MM.1S (cell line): Measurements from ENCODE around the gene INO80.
A peak's percentile ranks its signal among the peaks of the same experiment; 100 is the strongest.

Source experiments
- DNase-seq: peaks from one replicate; pipeline ENCODE4 v3.0.0-alpha.2; 2015
- H2AFZ ChIP-seq: fragments of 300-600 bp; sonication (generic); 2 replicates; pipeline ENCODE4 v1.6.0; 2016; ENCODE audit warnings: antibody characterized with exemption, low read length
- H3F3A ChIP-seq: fragments of 300-600 bp; sonication (generic); 2 replicates; pipeline ENCODE4 v1.6.1; 2016; ENCODE audit warnings: mild to moderate bottlenecking, antibody characterized with exemption, low read length, moderate library complexity, mixed read lengths; ENCODE audit not compliant: insufficient read depth
- H3K27ac ChIP-seq: fragments of 300-600 bp; sonication (generic); 2 replicates; pipeline ENCODE4 v1.5.1; 2016; ENCODE audit warnings: mild to moderate bottlenecking, low read length
- H3K27me3 ChIP-seq: fragments of 300-600 bp; sonication (generic); replicated peaks from 2 replicates; pipeline ENCODE4 v1.6.0; 2016; ENCODE audit warnings: low read length; ENCODE audit not compliant: insufficient read depth
- H3K36me3 ChIP-seq: fragments of 300-600 bp; sonication (generic); replicated peaks from 2 replicates; pipeline ENCODE4 v1.6.1; 2016; ENCODE audit warnings: mild to moderate bottlenecking, low read length, mixed read lengths; ENCODE audit not compliant: insufficient read depth
- H3K4me1 ChIP-seq: fragments of 300-600 bp; sonication (generic); 2 replicates; pipeline ENCODE4 v1.6.1; 2016; ENCODE audit warnings: low read length, mixed read lengths
- H3K4me2 ChIP-seq: fragments of 300-600 bp; sonication (generic); 2 replicates; pipeline ENCODE4 v1.6.0; 2016; ENCODE audit warnings: low read depth, low read length
- H3K4me3 ChIP-seq: fragments of 300-600 bp; sonication (generic); 2 replicates; pipeline ENCODE4 v1.5.1; 2016; ENCODE audit warnings: low read length, mixed read lengths
- H3K79me2 ChIP-seq: fragments of 300-600 bp; sonication (generic); 2 replicates; pipeline ENCODE4 v1.6.1; 2016; ENCODE audit warnings: mixed run types, low read length, mixed read lengths
- H3K9ac ChIP-seq: fragments of 300-600 bp; sonication (generic); 2 replicates; pipeline ENCODE4 v1.6.1; 2016; ENCODE audit warnings: low read length, mixed read lengths
- H3K9me2 ChIP-seq: fragments of 300-600 bp; sonication (generic); replicated peaks from 2 replicates; pipeline ENCODE4 v1.6.1; 2016; ENCODE audit warnings: mild to moderate bottlenecking, low read length, mixed read lengths; ENCODE audit not compliant: insufficient read depth
- H3K9me3 ChIP-seq: fragments of 300-600 bp; sonication (generic); replicated peaks from 2 replicates; pipeline ENCODE4 v1.6.1; 2016; ENCODE audit warnings: mild to moderate bottlenecking, low read length, mixed read lengths; ENCODE audit not compliant: insufficient read depth
- H4K20me1 ChIP-seq: fragments of 300-600 bp; sonication (generic); 2 replicates; pipeline ENCODE4 v1.6.1; 2016; ENCODE audit warnings: mild to moderate bottlenecking, low read length, moderate library complexity, mixed read lengths; ENCODE audit not compliant: insufficient read depth
- EZH2 ChIP-seq: fragments of 300-600 bp; sonication (generic); optimal IDR thresholded peaks from 2 replicates; pipeline ENCODE3; 2017; ENCODE audit warnings: low read depth, mild to moderate bottlenecking, antibody characterized with exemption, low read length, mixed read lengths
- EZH2phosphoT487 ChIP-seq: fragments of 300-600 bp; sonication (generic); IDR thresholded peaks from 2 replicates; pipeline ENCODE4 v1.6.1; 2018; ENCODE audit warnings: antibody characterized with exemption, low read length
- TF ChIP-seq, protein P1 (sequence below): fragments of 300-600 bp; sonication (generic); IDR thresholded peaks from 2 replicates; pipeline ENCODE4 v1.5.1; 2016; ENCODE audit warnings: antibody characterized with exemption, low read length, mixed read lengths

INO80 gene

DNA sequence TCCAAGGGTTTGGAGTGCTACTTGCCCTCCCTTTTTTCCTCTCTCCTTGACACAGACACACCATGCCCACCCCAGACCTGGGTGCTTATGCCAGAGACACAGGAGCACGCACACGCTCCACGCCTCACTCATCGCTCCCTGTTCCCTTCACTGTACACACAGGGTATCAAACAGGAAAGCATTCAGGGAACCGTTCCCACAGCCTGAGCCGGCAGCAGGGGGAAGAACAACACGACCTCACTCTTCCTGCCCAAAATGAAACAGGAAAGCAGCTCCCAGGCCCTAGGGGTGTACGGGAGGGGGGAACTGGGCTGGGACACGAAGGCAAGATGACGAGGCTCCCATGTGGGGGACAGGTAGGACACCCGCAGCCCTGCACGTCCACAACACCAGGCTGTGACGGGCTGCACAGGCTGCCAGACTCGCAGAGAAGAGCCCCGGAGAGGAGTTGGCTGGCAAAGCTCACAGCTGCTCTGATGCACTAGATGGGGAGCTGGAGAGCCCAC, 175.7 kb downstream of the INO80 start:
- H3K79me2 ChIP-seq: no peaks in the 10 kb centered on the region
- H3K36me3 ChIP-seq: no peaks in the 10 kb centered on the region
- peaks cover 17% of the 10 kb centered on the region for H3K4me1 ChIP-seq
- no peak for TF ChIP-seq EZH2phosphoT487
- no peak for TF ChIP-seq EZH2
- TF ChIP-seq, protein P1, sequence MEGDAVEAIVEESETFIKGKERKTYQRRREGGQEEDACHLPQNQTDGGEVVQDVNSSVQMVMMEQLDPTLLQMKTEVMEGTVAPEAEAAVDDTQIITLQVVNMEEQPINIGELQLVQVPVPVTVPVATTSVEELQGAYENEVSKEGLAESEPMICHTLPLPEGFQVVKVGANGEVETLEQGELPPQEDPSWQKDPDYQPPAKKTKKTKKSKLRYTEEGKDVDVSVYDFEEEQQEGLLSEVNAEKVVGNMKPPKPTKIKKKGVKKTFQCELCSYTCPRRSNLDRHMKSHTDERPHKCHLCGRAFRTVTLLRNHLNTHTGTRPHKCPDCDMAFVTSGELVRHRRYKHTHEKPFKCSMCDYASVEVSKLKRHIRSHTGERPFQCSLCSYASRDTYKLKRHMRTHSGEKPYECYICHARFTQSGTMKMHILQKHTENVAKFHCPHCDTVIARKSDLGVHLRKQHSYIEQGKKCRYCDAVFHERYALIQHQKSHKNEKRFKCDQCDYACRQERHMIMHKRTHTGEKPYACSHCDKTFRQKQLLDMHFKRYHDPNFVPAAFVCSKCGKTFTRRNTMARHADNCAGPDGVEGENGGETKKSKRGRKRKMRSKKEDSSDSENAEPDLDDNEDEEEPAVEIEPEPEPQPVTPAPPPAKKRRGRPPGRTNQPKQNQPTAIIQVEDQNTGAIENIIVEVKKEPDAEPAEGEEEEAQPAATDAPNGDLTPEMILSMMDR: no peak
- H3K27ac ChIP-seq: no peak overlapping the region
- DNase-seq: no peak
- H2AFZ ChIP-seq: 0 out of 2 replicates have a peak overlapping the region, but pooled peaks have one; percentile 78
- H3K9me3 ChIP-seq: no peaks in the 10 kb centered on the region
- H3F3A ChIP-seq: peaks cover 21% of the 10 kb centered on the region
- H4K20me1 ChIP-seq: no peaks in the 10 kb centered on the region
- no peaks in the 10 kb centered on the region for H3K27me3 ChIP-seq
- no peaks in the 10 kb centered on the region for H3K9me2 ChIP-seq
- no peak overlapping the region for H3K4me2 ChIP-seq
- H3K4me3 ChIP-seq: no peak overlapping the region
- H3K9ac ChIP-seq: no peak overlapping the region

DNA sequence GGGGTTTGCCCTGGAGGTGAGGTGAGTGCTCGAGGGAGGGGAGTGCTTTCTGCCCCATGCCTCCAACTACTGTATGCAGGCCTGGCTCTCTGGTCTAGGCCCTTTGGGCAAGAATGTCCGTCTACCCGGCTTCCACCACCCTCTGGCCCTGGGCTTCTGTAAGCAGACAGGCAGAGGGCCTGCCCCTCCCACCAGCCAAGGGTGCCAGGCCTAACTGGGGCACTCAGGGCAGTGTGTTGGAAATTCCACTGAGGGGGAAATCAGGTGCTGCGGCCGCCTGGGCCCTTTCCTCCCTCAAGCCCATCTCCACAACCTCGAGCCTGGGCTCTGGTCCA, 177.6 kb downstream of the INO80 start:
- Histone ChIP-seq H3K27me3 (no peaks in the 10 kb centered on the region), H3K79me2 (no peaks in the 10 kb centered on the region), H4K20me1 (no peaks in the 10 kb centered on the region), H2AFZ (no peak overlapping the region), H3K27ac (no peak overlapping the region), H3K36me3 (no peaks in the 10 kb centered on the region), H3K9me3 (no peaks in the 10 kb centered on the region), H3K9me2 (no peaks in the 10 kb centered on the region), H3F3A (peaks cover 21% of the 10 kb centered on the region), H3K4me2 (no peak overlapping the region), H3K9ac (no peak overlapping the region), H3K4me3 (no peak overlapping the region), H3K4me1 (peaks cover 19% of the 10 kb centered on the region)
- no peak for DNase-seq
- no peak for TF ChIP-seq EZH2phosphoT487
- TF ChIP-seq, protein P1: no peak
- TF ChIP-seq EZH2: no peak

DNA sequence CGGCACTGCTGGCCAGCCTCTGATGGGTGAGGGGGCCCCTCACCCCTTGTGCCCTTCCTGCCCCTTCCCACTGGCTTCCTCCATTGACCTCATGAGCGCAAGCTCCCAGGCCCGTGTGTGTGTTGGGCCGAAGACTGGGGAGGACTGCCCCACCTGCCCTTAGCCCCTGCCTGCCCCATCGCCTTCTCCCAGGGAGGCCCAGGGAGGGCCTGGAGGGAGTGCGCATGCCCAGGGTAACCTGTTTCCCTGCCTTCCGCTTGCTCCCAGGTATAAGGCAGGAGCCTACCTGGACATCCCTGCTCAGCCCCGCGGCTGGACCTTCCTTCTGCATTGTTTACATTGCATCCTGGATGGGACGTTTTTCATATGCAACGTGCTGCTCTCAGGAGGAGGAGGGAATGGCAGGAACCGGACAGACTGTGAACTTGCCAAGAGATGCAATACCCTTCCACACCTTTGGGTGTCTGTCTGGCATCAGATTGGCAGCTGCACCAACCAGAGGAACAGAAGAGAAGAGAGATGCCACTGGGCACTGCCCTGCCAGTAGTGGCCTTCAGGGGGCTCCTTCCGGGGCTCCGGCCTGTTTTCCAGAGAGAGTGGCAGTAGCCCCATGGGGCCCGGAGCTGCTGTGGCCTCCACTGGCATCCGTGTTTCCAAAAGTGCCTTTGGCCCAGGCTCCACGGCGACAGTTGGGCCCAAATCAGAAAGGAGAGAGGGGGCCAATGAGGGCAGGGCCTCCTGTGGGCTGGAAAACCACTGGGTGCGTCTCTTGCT, 178.1 kb downstream of the INO80 start:
- Histone ChIP-seq H3K4me3 (no peak overlapping the region), H3K4me1 (peaks cover 17% of the 10 kb centered on the region), H3K27ac (no peak overlapping the region), H3K9ac (no peak overlapping the region), H3K9me3 (no peaks in the 10 kb centered on the region), H3K36me3 (no peaks in the 10 kb centered on the region), H3K27me3 (no peaks in the 10 kb centered on the region), H4K20me1 (no peaks in the 10 kb centered on the region), H3F3A (peaks cover 21% of the 10 kb centered on the region), H3K4me2 (no peak overlapping the region), H2AFZ (no peak overlapping the region), H3K79me2 (no peaks in the 10 kb centered on the region), H3K9me2 (no peaks in the 10 kb centered on the region)
- TF ChIP-seq, protein P1: peak; percentile 38; the same call in 1 of the 2 replicates
- TF ChIP-seq EZH2phosphoT487 (no peak), EZH2 (no peak)
- DNase-seq: no peak
